GM19324 (cell line): ENCODE results near the gene PIK3R3.
"Not testable (repeated sequence)": the region's sequence is repeated elsewhere in the genome, so short reads cannot be mapped to it uniquely, and the experiment has no call there.

Experiments
- ATAC-seq: cut with Tn5 transposase; IDR thresholded peaks from one replicate; pipeline ENCODE4 v1.9.1; 2021; ENCODE audit warnings: mild to moderate bottlenecking, moderate library complexity; ENCODE audit not compliant: unreplicated experiment, low FRiP score

Gene PIK3R3

GRCh38 chr1:46114925-46115603, 17.4 kb downstream of the PIK3R3 start:
- no peak for ATAC-seq

- no peak for ATAC-seq
These were observed 18.5 kb downstream of the PIK3R3 start for GRCh38 chr1:46113948-46114347.

GRCh38 chr1:46112108-46112507, 20.3 kb downstream of the PIK3R3 start:
- no peak for ATAC-seq

DNA sequence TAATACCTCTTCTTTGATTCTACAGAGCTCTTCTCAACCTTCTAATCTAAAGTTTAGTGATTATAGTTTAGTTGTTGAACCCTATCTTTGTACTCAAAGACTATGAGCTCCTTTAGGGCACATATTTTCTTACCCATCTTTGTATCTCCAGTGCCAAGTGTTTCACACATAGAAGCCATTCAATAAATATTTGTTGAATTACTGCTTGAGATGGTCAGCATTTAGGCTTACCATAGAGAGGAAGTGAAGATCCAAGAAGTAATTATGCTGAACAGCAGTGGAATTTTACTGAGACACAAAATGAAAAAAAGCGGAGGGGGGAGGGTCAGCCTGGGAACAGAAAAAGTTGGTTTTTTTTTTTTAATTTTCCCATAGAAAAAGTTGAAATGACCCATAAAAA, 21.9 kb downstream of the PIK3R3 start:
- ATAC-seq, result no peak

GRCh38 chr1:46102769-46103476, 29.5 kb downstream of the PIK3R3 start:
- no peak for ATAC-seq

- no peak for ATAC-seq
These were observed 33.2 kb downstream of the PIK3R3 start for GRCh38 chr1:46099215-46099614.

DNA sequence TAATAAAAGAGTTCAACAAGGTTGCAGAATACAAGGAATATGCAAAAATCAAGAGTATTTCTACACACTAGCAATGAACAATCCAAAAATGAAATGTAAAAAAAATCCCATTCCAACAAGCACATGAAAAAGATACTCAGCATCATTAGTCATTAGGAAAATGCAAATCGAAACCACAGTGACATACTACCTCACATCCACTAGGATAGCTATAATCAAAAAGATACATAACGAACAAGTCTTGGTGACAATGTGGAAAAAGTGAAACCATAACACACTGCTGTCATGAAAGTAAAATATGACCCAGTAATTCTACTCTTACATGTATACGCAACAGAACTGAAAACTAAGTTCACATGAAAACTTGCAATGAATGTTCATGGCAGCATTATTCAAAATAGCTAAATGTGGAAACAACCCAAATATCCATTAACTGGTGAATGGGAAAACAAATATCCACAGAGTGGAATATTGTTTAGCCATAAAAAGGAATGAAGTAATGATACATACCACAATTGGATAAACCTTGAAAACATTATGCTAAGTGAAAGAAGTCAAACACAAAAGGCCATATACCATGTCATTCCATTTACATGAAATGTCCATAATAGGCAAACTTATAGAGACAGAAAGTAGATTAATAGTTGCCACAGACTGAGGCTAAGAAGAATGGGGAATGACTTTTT, 34.3 kb downstream of the PIK3R3 start:
- no peak for ATAC-seq

- ATAC-seq, result no peak
These were observed 35.3 kb downstream of the PIK3R3 start for GRCh38 chr1:46097149-46097472.

GRCh38 chr1:46096269-46097148, 35.9 kb downstream of the PIK3R3 start:
- no peak for ATAC-seq

- ATAC-seq, result not testable (repeated sequence)
These were observed 37.3 kb downstream of the PIK3R3 start for GRCh38 chr1:46095110-46095509.

- no peak for ATAC-seq
These were observed 37.9 kb downstream of the PIK3R3 start for GRCh38 chr1:46094471-46095005.

- not testable (repeated sequence) for ATAC-seq
These were observed 38.6 kb downstream of the PIK3R3 start for GRCh38 chr1:46093832-46094231.

DNA sequence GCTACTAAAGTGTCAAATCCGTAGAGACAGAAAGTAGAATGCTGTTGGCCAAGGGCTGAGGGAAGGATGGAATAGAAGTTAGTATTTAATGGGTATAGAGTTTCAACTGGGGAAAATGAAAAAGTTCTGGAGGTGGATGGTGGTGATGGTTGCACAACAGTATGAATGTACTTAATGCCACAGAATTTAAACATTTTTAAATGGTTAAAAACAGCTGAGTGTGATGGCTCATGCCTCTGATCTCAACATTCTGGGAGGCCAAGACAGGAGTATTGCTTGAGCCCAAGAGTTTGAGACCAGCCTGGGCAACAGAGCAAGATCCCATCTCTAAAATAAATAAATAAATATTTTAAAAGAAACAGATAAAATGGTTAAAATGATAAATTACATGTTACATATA, 44.5 kb downstream of the PIK3R3 start:
- no peak for ATAC-seq

DNA sequence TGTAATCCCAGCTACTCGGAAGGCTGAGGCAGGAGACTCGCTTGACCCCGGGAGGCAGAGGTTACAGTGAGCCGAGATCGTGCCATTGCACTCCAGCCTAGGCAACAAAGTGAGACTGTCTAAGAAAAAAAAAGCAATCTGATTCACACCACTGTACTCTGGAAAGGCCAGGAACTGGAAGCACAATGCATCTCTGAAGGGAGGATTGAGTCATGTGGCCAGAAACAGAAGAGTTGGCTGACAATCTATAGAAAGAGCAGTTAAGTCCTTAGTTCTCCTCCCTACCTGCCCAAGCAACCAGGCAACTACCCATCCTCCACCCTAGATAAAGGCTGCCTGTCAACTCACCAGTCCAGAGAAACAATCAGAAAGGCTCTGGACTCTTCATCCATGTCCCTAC, 45.9 kb downstream of the PIK3R3 start:
- no peak for ATAC-seq

DNA sequence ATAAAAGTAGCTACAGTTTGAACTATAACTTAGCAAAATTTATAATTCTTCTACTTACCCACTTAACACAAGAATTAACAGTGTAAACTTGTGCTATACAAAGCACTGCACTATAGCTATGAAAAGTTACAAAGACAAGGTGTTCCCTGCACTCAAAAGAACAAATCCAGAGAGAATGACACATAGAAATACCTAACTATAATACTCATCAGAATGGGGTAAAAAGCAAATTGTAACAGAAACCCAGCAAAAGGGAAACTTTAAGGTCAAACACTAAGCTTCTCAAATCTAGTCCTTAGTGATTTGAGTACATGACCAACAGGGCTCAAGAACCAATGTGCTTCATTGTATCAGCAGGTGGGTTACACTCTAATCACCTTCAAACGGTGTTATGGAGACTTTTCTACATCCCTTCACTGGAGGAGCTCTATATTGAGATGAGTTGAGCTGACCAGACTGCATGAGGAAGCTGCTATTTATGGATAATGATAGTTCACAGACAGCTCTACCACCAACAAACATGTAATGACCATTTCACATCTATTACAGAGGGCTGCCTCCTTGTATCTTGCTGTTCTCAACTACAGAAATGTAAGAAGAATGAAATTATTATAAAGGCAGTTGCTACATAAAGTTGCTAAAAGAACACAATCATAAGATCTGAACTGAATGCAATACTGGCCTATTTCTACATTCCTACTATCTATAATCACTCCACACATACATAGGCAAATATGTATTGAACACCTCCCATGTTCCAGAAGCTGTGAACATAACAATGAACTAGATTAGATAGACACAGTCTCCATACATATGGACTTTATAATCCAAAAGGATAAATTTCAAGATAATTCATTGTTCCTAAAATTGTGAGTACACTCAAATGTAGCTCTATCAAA, 47.6 kb downstream of the PIK3R3 start:
- no peak for ATAC-seq

DNA sequence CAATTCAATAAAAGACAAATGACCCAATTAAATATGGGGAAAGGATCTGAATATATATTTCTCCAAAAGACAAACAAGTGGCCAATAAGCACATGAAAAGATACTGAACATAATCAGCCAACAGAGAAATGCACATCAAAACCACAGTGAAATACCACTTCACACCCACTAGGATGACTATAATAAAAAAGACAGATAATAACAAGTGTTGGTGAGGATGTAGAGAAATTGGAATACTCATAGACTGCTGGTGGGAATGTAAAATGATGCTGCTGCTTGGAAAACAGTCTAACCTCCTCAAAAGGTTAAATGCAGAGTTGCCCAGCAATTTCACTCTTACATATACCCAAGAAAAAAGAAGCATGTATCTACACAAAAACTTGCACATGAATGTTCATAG, 48.9 kb downstream of the PIK3R3 start:
- no peak for ATAC-seq

GRCh38 chr1:46081619-46082018, 50.8 kb downstream of the PIK3R3 start:
- ATAC-seq, result no peak

DNA sequence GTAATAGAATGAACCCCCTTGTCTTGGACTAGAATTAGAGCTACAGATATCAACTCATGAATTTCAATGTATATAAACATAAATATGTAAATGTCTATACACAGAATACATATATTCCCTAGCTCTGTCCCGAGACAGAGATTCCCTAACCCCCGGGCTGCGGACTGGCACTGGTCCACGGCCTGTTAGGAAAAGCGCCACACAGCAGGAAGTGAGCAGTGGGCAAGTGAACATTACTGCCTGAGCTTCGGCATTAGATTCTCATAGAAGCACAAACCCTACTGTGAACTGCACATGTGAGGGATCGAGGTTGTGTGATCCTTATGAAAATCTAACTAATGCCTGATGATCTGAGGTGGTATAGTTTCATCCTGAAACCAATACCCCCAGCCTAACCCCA, 51.2 kb downstream of the PIK3R3 start:
- no peak for ATAC-seq

DNA sequence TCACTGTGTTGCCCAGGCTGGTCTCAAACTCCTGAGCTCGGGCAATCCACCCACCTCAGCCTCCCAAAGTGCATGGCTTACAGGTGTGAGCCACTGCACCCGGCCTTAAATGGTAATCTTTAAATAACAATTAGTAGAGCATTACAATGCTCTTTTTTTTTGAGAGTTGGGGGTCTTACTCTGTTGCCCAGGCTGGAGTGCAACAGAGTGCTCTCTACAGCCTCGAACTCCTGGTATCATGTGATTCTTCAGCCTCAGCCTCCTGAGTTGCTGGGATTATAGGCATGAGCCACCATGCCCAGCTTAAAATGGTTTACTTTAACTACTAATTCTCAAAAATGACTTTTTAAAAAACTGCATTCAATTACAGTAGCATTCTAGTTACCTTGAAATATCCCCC, 52.2 kb downstream of the PIK3R3 start:
- ATAC-seq, result no peak

GRCh38 chr1:46077644-46078043, 54.8 kb downstream of the PIK3R3 start:
- no peak for ATAC-seq
